GM19193 (cell line): Measurements from ENCODE around the gene ETFB.

Experiments
- POLR2A ChIP-seq: IDR thresholded peaks from 4 replicates; pipeline ENCODE4 v1.6.1; 2011; ENCODE audit not compliant: insufficient read depth, insufficient read length; ENCODE audit errors: extremely low read depth

Gene ETFB

DNA sequence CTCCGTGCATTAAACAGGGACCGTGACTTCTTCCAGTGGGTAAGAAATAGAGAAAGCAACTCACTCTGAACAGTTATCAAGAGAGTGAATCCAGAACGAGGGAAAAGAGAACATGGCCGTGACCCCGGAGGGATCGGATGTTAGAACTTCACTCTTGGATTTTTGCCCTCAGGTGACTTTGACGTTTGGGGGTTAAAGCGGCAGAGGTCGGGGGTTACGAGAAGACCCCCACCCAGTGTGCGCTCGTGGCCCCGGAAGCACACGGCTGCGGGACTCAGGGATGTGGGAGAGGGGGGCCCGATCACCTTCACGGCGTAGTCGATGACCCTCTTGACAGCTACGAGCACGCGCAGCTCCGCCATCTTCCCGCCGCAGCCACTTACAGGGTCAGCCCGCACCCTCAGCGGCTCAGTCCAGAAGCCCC, at the start of gene ETFB:
TSS of gene ETFB (minus strand) at position 424 of the 424 bp plus-strand sequence. CDS start at position 362, 62 bp downstream.
- peak; percentile 71 for TF ChIP-seq POLR2A

- TF ChIP-seq POLR2A, result no peak
These were observed 49.0 kb upstream of the ETFB start for GRCh38 chr19:51415187-51415586.

DNA sequence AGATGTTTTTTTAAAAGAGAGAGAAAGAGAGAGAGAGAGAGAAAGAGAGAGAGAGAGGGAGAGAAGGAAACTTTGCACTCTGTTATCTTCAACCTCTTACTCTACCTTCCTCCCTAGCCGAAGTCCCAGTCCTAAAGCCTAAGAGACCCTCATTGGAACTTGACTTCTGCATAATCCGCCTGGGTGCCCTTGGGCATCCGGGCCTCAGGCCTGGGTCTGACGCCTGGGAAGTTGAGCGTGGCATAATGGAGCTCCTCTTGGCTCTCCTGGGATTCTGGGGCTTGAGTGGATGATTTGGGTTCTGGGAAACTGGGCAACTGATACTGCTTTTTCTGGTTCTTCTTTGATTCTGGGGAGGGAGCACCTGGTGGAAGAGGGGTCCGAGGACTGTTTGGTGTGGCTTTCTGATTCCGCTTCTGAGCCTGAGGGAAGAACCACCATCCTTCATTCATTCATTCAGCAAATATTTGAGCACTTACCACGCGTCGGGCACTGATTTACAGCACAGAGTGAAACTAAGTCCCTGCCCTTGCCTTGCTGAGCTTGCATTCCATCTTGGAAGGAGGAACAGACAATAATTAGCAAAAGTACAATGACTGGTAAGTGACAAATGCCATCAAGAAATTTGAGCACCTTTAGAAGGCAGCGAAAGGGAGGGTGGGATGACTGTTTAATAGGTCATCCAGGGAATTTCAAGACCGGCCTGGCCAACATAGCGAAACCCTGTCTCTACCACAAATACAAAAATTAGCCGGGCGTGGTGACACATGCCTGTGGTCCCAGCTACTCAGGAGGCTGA, 45.0 kb upstream of the ETFB start:
- no peak for TF ChIP-seq POLR2A

DNA sequence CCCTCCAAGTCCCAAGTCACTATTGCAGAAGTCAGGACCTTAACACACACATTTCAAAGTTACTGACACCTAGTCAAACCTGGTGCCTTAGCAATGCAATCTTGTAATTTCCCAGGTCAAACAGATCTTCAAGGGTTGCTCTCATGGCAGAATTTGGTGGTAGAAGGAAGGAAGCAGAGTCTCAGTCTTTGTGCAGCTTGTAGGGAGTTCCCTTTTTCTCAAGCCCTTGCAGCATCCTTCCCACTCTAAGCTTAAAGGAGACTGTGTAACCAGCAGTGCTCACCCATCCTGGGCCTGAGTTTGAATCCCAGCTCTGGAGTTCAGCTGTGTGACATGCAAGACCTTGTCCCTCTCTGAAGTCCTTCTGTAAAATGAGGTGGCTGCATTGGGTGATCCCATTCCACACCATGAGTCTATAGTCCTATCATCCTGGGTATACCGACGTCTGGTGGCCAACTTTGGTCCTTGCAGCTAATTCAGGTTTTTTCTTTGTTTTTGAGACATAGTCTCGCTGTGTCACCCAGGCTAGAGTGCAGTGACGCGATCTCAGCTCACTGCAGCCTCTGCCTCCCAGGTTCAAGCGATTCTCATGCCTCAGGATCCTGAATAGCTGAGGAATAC, 41.4 kb upstream of the ETFB start:
- no peak for TF ChIP-seq POLR2A

- no peak for TF ChIP-seq POLR2A
These were observed 35.9 kb upstream of the ETFB start for GRCh38 chr19:51402117-51402516.

DNA sequence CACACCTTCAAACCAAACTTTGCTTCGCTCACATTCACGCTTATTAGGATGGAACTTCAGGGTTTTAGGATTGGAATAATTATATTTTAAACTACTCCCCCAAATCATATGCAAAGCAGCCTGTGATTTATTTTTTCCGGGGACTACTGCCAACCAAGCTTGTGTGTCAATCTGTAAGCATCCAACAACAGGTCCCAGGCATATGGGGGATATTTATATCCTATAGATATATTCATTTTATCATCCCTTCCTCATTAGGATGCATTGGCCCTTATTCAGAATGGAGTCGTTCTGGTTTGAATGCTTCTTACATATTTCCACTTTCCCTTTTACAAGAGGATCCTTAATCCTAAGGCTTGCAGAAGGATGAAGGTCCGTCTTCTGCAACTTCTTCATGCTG, 33.0 kb upstream of the ETFB start:
- TF ChIP-seq POLR2A, result no peak

GRCh38 chr19:51398096-51398704, 32.0 kb upstream of the ETFB start:
- TF ChIP-seq POLR2A, result no peak

DNA sequence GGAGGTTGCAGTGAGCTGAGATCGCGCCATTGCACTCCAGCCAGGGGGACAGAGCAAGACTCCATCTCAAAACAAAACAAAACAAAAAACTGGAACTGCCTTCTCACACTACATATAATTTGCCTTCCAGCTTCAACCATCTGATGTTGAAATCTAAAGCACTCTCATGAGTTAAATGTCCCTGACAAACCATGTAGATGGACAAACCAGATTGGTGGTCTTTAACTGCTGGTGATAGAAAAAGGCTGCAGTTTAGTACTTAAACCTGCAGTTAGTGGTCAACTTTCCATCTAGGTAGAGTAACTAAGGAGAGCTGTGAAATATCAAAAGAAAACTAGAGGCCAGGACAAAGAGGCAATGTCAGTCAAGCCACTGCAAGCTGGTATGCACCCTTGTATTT, 30.0 kb upstream of the ETFB start:
- TF ChIP-seq POLR2A, result no peak

DNA sequence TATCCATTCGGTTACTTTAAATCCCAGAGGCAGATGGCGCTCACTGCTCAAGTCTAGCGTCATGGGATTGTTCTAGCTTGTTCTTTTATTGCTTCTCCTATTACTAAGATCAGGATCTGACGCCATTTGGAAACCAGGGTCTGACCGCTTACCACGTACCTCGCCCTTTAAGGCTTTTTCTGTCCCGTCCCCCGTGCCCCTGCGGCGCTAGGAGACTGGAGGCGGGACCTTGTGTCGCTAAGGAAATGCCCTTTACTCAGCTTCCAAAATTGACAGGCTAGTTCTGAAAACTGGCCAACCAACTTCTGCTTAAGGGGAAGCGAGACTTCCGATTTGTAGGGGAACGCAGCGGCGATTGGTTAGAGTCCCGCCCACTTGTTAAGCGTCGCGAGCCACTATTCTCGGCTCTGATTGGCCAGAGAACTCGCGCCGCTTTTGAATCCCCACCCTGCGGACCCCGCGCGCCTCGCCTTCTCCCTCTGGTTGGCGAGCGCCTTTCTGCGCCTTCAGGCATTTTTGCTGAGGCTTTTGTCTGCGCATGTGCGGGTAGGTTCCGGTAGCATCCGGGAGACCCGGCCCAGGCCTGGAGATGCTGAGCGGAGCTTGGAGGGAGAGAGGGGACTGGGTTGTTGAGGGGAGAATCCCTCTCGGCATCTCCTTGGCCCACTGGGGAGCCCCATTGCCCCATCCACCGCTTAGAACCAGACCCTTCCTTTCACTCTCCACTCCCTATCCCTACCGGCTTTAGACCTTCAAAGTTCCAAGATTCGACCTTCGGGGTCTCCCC, 28.1 kb upstream of the ETFB start:
- TF ChIP-seq POLR2A, result peak; percentile 86

GRCh38 chr19:51392701-51393100, 26.5 kb upstream of the ETFB start:
- TF ChIP-seq POLR2A, result no peak

DNA sequence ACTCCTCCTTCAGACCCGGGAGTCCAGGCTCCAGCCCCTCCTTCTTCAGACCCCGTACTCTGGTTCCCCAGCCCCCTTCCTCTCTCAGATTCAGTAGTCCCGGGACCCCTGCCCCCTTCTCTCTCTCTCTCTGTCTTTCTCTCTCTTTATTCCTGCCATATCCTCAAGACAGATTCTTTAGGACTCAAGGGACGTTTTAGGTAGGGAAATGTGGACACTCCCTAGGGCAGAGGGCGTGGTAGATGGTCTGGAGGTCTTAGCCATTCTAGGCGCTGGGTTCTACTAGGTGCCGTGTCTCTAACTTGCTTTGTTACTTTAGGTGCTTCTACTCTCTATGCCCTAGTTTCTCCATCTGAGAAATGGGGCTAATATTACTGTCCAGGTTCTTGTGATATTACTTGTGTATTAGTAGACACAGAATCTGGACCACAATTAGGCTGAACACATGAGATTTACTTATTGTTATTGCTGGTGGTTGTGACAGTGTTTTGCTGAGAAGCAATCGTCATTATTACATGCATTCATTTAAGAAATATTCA, 25.0 kb upstream of the ETFB start:
- no peak for TF ChIP-seq POLR2A

DNA sequence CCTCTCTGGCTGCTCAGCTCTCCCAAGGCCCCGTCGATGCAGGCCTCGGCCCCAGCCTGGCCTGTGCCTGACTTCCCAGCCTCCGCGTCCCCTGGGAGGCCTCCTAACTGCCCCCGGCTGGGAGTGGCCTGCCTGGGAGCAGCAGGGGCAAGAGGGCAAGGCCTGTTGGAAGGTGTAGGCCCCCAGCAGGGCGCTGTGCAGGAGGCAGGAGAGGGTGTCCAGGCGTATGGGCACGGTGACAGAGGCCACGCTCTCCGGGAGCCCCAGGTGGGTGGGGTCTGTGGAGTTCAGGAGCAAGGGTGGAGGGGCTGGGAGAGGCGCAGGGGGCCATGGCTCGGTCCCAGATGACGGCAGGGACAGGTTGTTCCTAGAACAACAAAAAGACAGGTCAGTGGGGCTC, 23.0 kb upstream of the ETFB start:
- no peak for TF ChIP-seq POLR2A

GRCh38 chr19:51387924-51388389, 21.8 kb upstream of the ETFB start, which contains the start of gene LIM2:
Gene LIM2, minus strand, starts transcription at chr19:51387974. Its CDS starts 531 bp downstream, at chr19:51387443.
- no peak for TF ChIP-seq POLR2A

GRCh38 chr19:51386882-51387520, 20.8 kb upstream of the ETFB start:
- TF ChIP-seq POLR2A, result no peak
